ENCODE data around the gene ERBB4.
"Not testable (repeated sequence)": the region's sequence is repeated elsewhere in the genome, so short reads cannot be mapped to it uniquely, and the experiment has no call there.

ERBB4 gene

DNA sequence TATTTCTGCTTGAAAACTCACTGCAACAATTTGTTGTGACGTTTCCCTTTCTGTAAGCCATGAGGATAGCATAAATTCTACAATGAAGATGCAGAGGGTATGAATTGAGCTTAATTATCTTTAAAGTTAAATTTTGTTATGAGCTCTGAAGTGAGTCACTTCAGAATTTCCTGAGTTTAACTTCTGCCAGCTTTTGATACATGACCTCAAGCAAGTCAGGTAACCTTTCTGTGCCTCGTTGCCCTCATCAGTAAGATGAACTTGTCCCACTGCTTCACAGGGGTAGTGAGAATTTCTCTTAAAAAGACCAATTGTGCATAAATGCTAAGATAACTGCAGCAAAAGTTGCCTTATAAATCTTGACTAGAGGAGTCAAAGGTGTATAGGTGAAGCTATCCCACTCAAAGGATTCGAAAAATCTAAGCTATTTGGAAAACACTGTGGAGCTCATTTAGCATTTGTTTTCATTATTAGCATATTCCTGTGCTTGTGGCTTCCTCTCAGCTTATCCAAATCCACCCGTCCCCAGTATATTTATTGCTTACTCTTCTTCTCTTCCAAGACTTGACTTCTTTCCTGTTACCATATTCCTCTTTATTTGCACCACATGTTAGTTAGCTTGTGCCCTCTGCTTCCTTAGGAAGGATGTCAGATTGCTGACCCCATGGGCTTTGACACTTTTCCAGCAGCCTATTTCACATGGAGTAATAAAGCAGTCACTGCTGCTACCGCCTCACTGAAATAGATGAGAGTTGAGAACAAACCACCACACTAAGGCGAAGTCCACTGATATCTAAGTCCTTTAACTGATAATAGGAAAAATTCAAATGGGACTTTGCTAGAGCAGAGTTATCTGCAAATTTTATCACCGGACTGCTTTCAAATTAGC lies 428.6 kb downstream of the ERBB4 start:
- no peak overlapping the region for H3K4me3 Mint-ChIP-seq
- DNase-seq (ENCODE audit: low spot score in 2 of 2) = no peak
- no peak overlapping the region for H3K27ac Mint-ChIP-seq
- no peak for ATAC-seq
- H3K4me1 Mint-ChIP-seq = no peaks in the 10 kb centered on the region
- H3K9me3 Mint-ChIP-seq = peaks cover 11% of the 10 kb centered on the region
- no peaks in the 10 kb centered on the region for H3K36me3 Mint-ChIP-seq

DNA sequence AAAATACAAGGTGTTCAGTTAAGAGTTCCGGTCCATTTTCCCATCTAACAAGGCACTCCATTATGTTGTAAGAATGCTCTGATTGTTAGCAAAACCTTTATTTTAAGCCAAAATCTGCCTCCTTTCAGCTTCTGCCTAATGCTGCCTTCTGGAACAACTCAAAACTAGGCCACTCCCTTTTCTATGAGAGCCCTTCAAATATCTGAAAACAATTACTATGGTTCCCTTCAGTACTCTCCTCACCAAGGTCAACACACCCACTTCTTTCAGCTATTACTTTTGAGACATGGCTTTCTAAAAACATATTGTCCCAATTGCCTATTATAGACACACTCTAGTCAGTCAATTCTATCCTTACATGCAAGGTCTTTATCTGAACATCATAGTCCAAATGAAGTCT lies 429.4 kb downstream of the ERBB4 start:
- Mint-ChIP-seq H3K4me1 (no peaks in the 10 kb centered on the region), H3K4me3 (no peak overlapping the region), H3K9me3 (peaks cover 11% of the 10 kb centered on the region), H3K36me3 (no peaks in the 10 kb centered on the region), H3K27ac (no peak overlapping the region)
- DNase-seq (ENCODE audit: low spot score in 2 of 2) (no peak), ATAC-seq (no peak)

DNA sequence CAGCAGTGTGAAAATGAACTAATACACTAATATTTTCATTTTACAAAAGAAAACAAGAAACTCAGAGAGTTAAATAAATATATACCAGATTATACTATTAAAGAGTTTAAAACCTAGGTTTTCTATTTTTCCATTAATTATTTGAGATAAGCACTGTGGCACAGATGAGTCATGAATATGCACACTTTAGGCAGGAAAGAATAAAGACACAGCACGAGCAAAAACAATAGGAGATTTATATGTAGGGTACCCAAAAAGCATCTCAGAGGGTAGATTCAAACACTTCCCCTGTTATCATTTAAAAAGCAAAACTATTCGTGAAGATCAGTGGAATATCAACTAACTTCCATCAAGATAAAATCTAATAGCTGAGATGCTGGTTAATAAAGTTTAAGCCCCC lies 430.6 kb downstream of the ERBB4 start:
- Mint-ChIP-seq H3K4me3 (no peak overlapping the region), H3K4me1 (no peaks in the 10 kb centered on the region), H3K9me3 (peaks cover 11% of the 10 kb centered on the region), H3K36me3 (no peaks in the 10 kb centered on the region), H3K27ac (no peak overlapping the region)
- DNase-seq (ENCODE audit: low spot score in 2 of 2) = no peak
- ATAC-seq = no peak

DNA sequence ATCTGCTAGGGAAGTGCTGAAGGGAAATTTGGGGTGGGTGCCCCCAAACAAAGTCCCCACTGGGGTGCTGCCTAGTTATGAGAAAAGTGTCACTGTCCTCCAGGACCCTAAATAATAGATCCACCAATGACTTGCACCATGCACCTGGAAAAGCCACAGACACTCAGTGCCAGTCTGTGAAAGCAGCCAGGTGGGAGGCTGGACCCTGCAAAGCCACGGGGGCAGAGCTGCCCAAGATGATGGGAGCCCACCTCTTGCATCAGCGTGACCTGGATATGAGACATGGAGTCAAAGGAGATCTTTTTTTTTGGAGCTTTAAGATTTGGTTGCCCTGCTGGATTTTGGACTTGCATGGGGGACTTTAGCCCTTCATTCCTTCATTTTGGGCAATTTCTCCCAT lies 431.6 kb downstream of the ERBB4 start:
- Mint-ChIP-seq H3K36me3 (no peaks in the 10 kb centered on the region), H3K4me3 (no peak overlapping the region)

DNA sequence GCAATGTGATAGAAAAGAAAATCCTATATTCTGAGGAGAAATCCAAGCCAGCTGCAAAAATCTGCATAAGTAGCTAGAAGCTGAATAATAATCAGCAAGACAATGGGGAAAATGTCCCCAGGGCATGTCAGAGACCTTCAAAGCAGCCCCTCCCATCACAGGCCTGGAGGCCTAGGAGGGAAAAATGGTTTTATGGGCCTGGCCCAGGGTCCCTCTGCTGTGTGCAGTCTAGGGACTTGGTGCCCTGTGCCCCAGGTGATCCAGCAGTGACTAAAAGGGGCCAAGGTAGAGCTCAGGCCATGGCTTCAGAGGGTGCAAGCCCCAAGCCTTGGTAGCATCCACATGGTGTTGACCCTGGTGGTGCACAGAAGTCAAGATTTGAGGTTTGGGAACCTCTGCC lies 432.1 kb downstream of the ERBB4 start:
- not testable (repeated sequence) for ATAC-seq, H3K4me3 Mint-ChIP-seq

More for the DNA sequence above, 431.6 kb downstream of the ERBB4 start:
- H3K27ac Mint-ChIP-seq = no peak overlapping the region
- no peaks in the 10 kb centered on the region for H3K4me1 Mint-ChIP-seq
- ATAC-seq (no peak), DNase-seq (ENCODE audit: low spot score in 2 of 2) (no peak)
- peaks cover 16% of the 10 kb centered on the region for H3K9me3 Mint-ChIP-seq

DNA sequence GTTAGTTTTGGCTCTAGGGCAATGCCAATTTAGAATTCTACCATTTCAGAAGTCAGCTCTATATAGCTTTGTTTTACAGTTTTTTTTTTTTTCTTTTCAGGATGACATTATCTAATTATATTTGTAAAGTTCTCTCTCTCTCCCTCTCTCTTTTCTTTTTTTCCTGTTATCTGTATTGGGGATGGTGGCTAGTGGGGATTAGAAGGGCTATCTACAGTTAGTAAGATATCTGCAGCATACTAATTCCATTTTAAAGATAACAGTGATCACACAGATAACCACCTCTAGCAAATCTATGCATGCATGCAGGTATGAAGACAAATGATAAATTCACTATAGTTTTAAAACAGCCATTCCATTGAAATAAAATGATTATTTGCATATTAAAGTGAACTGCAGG lies 438.9 kb downstream of the ERBB4 start:
- no peak overlapping the region for H3K27ac Mint-ChIP-seq
- no peak overlapping the region for H3K4me3 Mint-ChIP-seq
- no peak for ATAC-seq
- H3K9me3 Mint-ChIP-seq = peaks cover 19% of the 10 kb centered on the region
- no peaks in the 10 kb centered on the region for H3K36me3 Mint-ChIP-seq
- H3K4me1 Mint-ChIP-seq = no peaks in the 10 kb centered on the region
- no peak for DNase-seq (ENCODE audit: low spot score in 2 of 2)

More for the DNA sequence above, 432.1 kb downstream of the ERBB4 start:
- H3K36me3 Mint-ChIP-seq; DNase-seq (ENCODE audit: low spot score in 2 of 2); H3K27ac Mint-ChIP-seq; H3K4me1 Mint-ChIP-seq: not testable (repeated sequence)
- peaks cover 16% of the 10 kb centered on the region for H3K9me3 Mint-ChIP-seq

DNA sequence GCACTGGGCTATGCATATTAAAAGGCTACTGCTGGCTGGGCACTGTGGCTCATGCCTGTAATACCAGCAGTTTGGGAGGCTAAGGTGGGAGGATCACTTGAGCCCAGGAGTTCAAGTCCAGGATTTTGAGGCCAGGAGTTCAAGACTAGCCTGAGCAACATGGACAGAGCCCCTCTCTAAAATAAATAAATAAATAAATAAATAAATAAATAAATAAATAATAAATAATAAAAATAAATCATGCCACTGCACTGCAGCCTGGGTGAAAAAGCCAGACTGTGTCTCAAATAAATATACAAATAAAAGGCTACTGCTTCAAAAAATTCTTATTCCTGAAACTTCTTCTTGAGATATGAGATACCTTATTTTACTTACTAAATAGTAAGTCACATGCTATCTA lies 439.6 kb downstream of the ERBB4 start:
- DNase-seq (ENCODE audit: low spot score in 2 of 2) = no peak
- Mint-ChIP-seq H3K36me3 (no peaks in the 10 kb centered on the region), H3K27ac (no peak overlapping the region), H3K4me3 (no peak overlapping the region), H3K9me3 (peaks cover 19% of the 10 kb centered on the region), H3K4me1 (no peaks in the 10 kb centered on the region)
- ATAC-seq = no peak

DNA sequence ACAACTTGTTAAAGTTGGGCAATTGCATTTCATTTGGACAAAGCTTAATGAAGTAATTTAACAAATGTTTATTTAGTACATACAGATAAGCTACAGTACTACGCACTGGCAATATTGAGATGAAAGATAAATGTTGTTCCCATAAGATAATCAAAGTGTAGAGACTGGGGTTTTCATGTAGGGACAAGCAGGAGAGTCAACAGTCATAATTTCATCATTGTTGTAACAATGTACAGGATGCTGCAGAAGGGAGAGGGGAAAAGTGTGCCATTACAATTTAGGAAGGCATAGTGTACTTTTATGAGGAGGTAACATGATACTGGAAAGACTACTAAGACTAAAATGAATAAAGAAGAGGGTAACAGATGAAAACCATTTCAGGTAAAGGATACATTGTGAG lies 441.6 kb downstream of the ERBB4 start:
- Mint-ChIP-seq H3K4me3 (no peak overlapping the region), H3K36me3 (no peaks in the 10 kb centered on the region), H3K4me1 (no peaks in the 10 kb centered on the region), H3K9me3 (peaks cover 14% of the 10 kb centered on the region), H3K27ac (no peak overlapping the region)
- DNase-seq (ENCODE audit: low spot score in 2 of 2) (no peak), ATAC-seq (no peak)

DNA sequence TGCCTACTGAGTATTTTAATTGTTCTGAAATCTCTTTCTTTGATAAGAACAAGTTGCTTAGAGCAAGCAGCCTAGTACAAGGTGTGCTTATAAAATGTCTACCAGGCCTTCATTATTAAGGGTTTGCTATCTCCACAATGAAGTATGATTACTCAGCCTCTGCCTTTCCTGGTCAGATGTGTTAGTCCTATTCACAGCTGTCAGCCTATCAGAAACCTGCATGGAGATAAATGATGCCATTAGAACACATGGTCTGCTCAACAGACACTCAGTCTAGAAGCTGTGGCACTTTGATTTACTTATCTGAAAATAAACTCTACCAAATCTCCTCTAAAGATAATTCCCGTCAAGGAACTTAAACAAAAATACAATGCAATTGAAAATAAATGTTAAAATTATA lies 448.7 kb downstream of the ERBB4 start:
- Mint-ChIP-seq H3K4me3 (no peak overlapping the region), H3K27ac (no peak overlapping the region), H3K9me3 (peaks cover 4% of the 10 kb centered on the region), H3K4me1 (no peaks in the 10 kb centered on the region), H3K36me3 (no peaks in the 10 kb centered on the region)
- ATAC-seq = no peak
- DNase-seq (ENCODE audit: low spot score in 2 of 2) = no peak

DNA sequence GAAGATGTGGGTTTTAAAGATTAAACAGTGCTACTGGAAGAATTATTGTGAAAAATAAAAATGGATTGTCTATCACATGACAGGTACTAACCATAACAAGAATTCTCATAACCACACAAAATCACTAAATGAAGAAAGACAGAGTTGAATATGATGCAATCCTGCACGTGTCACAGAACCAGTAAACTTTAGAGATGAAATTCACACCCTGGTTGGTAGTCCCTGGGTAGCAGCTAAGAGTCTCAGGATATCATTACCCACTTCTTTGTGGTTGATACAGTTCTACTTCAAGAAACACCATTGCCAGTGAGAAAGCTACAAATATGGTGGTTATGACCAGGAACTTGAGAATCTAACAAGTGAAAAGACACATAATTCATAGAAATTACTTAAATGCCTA lies 450.2 kb downstream of the ERBB4 start:
- Mint-ChIP-seq H3K27ac (no peak overlapping the region), H3K4me1 (no peaks in the 10 kb centered on the region)

DNA sequence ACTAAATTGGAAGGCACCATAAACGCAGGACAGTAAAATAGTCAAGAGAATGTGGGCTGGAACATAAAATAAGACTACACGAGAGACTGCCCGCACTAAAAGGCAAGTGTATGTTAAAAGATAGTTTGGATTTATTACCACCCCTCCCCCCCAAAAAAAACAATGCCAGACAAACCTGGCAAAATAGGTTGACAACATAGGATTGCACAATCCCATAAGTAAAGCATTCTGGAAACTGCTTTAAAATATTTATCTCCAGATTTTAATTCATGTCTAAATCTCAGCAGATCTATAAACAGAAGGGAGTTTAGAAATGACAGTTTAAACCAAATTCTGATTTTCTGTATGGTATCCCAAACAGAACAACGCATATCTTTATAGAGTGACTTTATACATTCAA lies 455.1 kb downstream of the ERBB4 start:
- ATAC-seq (no peak), DNase-seq (ENCODE audit: low spot score in 2 of 2) (no peak)
- Mint-ChIP-seq H3K27ac (no peak overlapping the region), H3K9me3 (peaks cover 6% of the 10 kb centered on the region), H3K4me1 (no peaks in the 10 kb centered on the region), H3K36me3 (no peaks in the 10 kb centered on the region), H3K4me3 (no peak overlapping the region)

More for the DNA sequence above, 450.2 kb downstream of the ERBB4 start:
- Mint-ChIP-seq H3K36me3 (no peaks in the 10 kb centered on the region), H3K9me3 (peaks cover 4% of the 10 kb centered on the region), H3K4me3 (no peak overlapping the region)
- ATAC-seq (no peak), DNase-seq (ENCODE audit: low spot score in 2 of 2) (no peak)

DNA sequence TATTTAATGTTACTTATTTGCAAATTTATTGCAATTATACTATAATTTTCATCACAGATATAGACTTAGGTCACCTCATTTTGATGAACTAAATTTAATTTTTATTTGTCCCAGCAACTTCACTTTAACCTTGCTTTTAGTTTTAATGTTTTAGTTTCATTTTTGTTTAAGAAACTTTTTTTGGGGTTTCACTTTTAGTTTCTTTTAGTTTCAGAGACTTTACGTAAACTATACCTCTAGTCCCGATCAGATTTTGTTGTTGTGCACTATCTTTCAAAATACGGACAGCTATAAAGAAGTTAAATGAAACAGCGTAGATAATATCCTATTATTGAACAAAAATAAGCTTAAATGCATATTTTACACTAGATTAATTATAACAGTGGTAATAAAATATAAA lies 460.5 kb downstream of the ERBB4 start:
- no peak for ATAC-seq
- Mint-ChIP-seq H3K9me3 (peaks cover 8% of the 10 kb centered on the region), H3K36me3 (no peaks in the 10 kb centered on the region), H3K4me3 (no peak overlapping the region), H3K27ac (no peak overlapping the region), H3K4me1 (no peaks in the 10 kb centered on the region)
- DNase-seq (ENCODE audit: low spot score in 2 of 2) = no peak

DNA sequence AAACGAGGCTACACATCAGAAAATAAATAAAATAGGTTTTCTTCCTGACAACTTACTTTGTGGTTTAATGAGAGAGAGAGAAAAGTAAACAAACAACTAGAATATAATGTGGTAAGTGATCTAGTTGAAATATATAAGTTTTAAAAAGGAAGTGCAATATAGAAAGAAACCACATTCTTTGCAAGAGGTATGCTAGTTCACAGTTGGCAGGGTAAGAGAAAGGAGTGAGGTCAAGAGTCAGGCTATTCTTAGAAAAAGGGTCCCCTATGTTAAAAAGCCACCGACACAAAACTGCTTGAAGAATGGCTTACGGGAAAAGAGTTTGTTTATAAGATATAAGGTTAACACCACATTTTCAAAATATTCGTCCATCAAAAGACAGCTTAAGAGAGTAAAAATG lies 462.1 kb downstream of the ERBB4 start:
- H3K4me1 Mint-ChIP-seq = no peaks in the 10 kb centered on the region
- H3K36me3 Mint-ChIP-seq = no peaks in the 10 kb centered on the region
- DNase-seq (ENCODE audit: low spot score in 2 of 2) (no peak), ATAC-seq (no peak)
- H3K4me3 Mint-ChIP-seq = no peak overlapping the region
- H3K27ac Mint-ChIP-seq = no peak overlapping the region
- peaks cover 10% of the 10 kb centered on the region for H3K9me3 Mint-ChIP-seq

DNA sequence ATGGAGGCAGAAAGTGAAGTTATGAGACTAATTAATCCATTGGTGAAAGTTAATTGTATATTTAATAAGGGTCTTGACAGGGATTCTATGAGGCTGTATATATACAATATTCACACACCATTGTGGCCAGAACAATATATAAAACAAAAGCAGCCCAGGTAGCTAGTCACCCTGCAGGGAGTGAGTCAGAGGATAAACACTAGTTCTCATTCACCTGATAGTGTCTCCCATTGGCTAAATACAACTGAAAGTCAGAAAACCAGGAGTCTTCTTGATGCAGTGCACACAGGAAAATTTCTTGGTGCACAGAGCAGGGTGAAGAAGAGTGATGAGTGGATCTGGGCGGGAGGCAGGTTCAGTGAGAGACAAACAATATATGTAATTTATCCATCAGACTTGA lies 465.2 kb downstream of the ERBB4 start:
- DNase-seq (ENCODE audit: low spot score in 2 of 2) (no peak), ATAC-seq (no peak)
- H3K27ac Mint-ChIP-seq = no peak overlapping the region
- H3K4me3 Mint-ChIP-seq = no peak overlapping the region
- H3K4me1 Mint-ChIP-seq = no peaks in the 10 kb centered on the region
- H3K9me3 Mint-ChIP-seq = peaks cover 13% of the 10 kb centered on the region
- H3K36me3 Mint-ChIP-seq = no peaks in the 10 kb centered on the region

DNA sequence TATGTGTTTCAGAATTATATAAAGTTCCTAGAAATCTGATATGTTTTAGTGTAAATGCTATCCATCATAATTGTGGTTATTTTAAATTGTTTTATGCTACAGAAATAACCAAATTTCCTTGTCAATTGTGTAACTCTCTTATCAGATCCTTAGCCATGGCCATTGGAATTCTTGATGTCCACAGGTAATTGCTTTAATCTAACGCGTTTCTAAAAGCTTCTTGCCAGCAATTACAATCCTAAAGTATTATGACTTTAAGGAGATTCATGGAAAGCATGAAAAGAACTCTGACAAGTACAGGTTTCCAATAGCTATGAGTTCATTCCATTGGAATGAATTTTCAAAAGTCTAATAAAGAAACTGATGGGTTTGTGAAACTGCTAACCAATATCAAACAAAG lies 472.1 kb downstream of the ERBB4 start:
- no peak for DNase-seq (ENCODE audit: low spot score in 2 of 2)
- ATAC-seq = no peak
- H3K27ac Mint-ChIP-seq = no peak overlapping the region
- H3K9me3 Mint-ChIP-seq = peaks cover 5% of the 10 kb centered on the region
- H3K4me3 Mint-ChIP-seq = no peak overlapping the region
- H3K4me1 Mint-ChIP-seq = no peaks in the 10 kb centered on the region
- H3K36me3 Mint-ChIP-seq = no peaks in the 10 kb centered on the region

DNA sequence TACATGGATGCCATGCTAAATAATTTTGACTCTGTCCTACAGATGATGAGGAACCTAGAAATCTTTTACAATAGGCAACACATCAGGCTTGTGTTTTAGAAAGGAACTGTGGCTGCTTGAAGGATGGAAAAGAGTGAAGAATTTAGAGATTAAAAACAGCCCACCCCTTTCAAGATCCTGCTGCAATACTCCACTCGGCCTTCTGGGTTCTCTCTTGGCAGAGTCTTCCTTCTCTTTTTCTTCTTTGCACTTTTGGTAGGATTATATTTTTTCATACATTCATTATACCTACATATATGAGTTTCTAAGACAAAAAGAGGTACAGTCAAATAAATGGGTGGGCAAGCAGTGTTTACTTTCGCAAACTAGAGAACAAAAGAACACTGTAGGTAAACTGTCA lies 474.3 kb downstream of the ERBB4 start:
- ATAC-seq (no peak), DNase-seq (ENCODE audit: low spot score in 2 of 2) (no peak)
- H3K4me1 Mint-ChIP-seq = no peaks in the 10 kb centered on the region
- no peak overlapping the region for H3K27ac Mint-ChIP-seq
- no peak overlapping the region for H3K4me3 Mint-ChIP-seq
- no peaks in the 10 kb centered on the region for H3K36me3 Mint-ChIP-seq
- H3K9me3 Mint-ChIP-seq = peaks cover 2% of the 10 kb centered on the region
